CD14-positive monocyte (primary cell): Measurements from ENCODE around the gene CLEC18A. TPM values are rescaled to one million over a fixed set of nuclear protein-coding genes. Genes with fewer than 3 reads are reported as not detected.

Source experiments
- DNase-seq, 3 donors: peaks; one replicate each; pipeline ENCODE4 v3.0.0-alpha.2; 2011 to 2022
- H2AFZ ChIP-seq: 2 replicates; pipeline ENCODE4 v1.6.0; 2012; ENCODE audit warnings: mild to moderate bottlenecking, low read depth, low read length, inconsistent platforms; ENCODE audit not compliant: insufficient read depth, poor library complexity, severe bottlenecking
- H3K27ac ChIP-seq, 2 donors: 1 replicate in 1 of 2; 2 replicates in 1 of 2; pipeline ENCODE4 v1.5.1; 2012 to 2013; ENCODE audit warnings: low read length in 2 of 2, control low read depth in 1 of 2, inconsistent platforms in 1 of 2, low read depth in 1 of 2, mild to moderate bottlenecking in 1 of 2
- H3K27me3 ChIP-seq, 2 donors: one replicate each; pipeline versions ENCODE4 v1.6.0 to v1.6.1; 2011 to 2013; ENCODE audit warnings: low read length in 2 of 2; ENCODE audit not compliant: control insufficient read depth in 2 of 2, insufficient read depth in 2 of 2
- H3K36me3 ChIP-seq, 2 donors: replicated peaks in 1 of 2; 1 replicate in 1 of 2; 2 replicates in 1 of 2; pipeline versions ENCODE4 v1.5.1 to v1.6.1; 2012 to 2013; ENCODE audit warnings: low read length in 2 of 2, control low read depth in 1 of 2, inconsistent platforms in 1 of 2, mild to moderate bottlenecking in 1 of 2; ENCODE audit not compliant: insufficient read depth in 2 of 2, control insufficient read depth in 1 of 2
- H3K4me1 ChIP-seq, 2 donors: 1 replicate in 1 of 2; 2 replicates in 1 of 2; pipeline versions ENCODE4 v1.5.1 to v1.6.1; 2012 to 2013; ENCODE audit warnings: low read length in 2 of 2, control low read depth in 1 of 2, inconsistent platforms in 1 of 2, mild to moderate bottlenecking in 1 of 2, moderate library complexity in 1 of 2; ENCODE audit not compliant: insufficient read depth in 2 of 2, control insufficient read depth in 1 of 2
- H3K4me2 ChIP-seq: replicated peaks from 2 replicates; pipeline ENCODE3; 2012; ENCODE audit warnings: low read length, moderate library complexity, mild to moderate bottlenecking; ENCODE audit not compliant: poor library complexity, severe bottlenecking; ENCODE audit errors: extremely low read depth
- H3K4me3 ChIP-seq, 3 experiments: fragments of 200-600 bp in 1 of 3; sonication (generic) in 1 of 3; replicated peaks in 1 of 3; 1 replicate in 2 of 3; 2 replicates in 1 of 3; pipeline ENCODE4 v1.5.1; 2011 to 2013; ENCODE audit warnings: low read length in 3 of 3, mild to moderate bottlenecking in 3 of 3, control low read depth in 2 of 3, low read depth in 2 of 3, inconsistent platforms in 1 of 3, moderate library complexity in 1 of 3
- H3K79me2 ChIP-seq: 2 replicates; pipeline ENCODE4 v1.6.0; 2012; ENCODE audit warnings: mild to moderate bottlenecking, control low read depth, inconsistent platforms, low read length, moderate library complexity; ENCODE audit not compliant: insufficient read depth
- H3K9ac ChIP-seq: 2 replicates; pipeline ENCODE4 v1.6.0; 2017; ENCODE audit warnings: low read length, mild to moderate bottlenecking; ENCODE audit not compliant: insufficient read depth, poor library complexity, severe bottlenecking
- H3K9me3 ChIP-seq, 2 donors: replicated peaks in 1 of 2; 1 replicate in 1 of 2; 2 replicates in 1 of 2; pipeline versions ENCODE4 v1.5.1 to v1.6.1; 2012 to 2013; ENCODE audit warnings: low read length in 2 of 2, control low read depth in 1 of 2; ENCODE audit not compliant: control insufficient read depth in 1 of 2, insufficient read depth in 1 of 2
- H4K20me1 ChIP-seq: 2 replicates; pipeline ENCODE4 v1.6.0; 2012; ENCODE audit warnings: mild to moderate bottlenecking, low read length, control low read depth, moderate library complexity; ENCODE audit not compliant: insufficient read depth
- H3K27ac Mint-ChIP-seq, 7 donors: one replicate each; pipeline ENCODE4 v1.8.0; 2020; ENCODE audit warnings: mild to moderate bottlenecking in 7 of 7, mixed read lengths in 7 of 7, moderate library complexity in 6 of 7, inconsistent platforms in 2 of 7
- H3K27me3 Mint-ChIP-seq, 3 donors: one replicate each; pipeline ENCODE4 v1.8.0; 2021 to 2022; ENCODE audit warnings: low read depth in 3 of 3, mild to moderate bottlenecking in 3 of 3, mixed read lengths in 3 of 3, moderate library complexity in 3 of 3, inconsistent platforms in 1 of 3
- H3K36me3 Mint-ChIP-seq, 2 donors: one replicate each; pipeline ENCODE4 v1.8.0; 2020; ENCODE audit warnings: mixed read lengths in 2 of 2, inconsistent platforms in 1 of 2, mild to moderate bottlenecking in 1 of 2
- H3K4me1 Mint-ChIP-seq: one replicate; pipeline ENCODE4 v1.8.0; 2020; ENCODE audit warnings: mild to moderate bottlenecking, mixed read lengths
- H3K4me3 Mint-ChIP-seq, 2 donors: one replicate each; pipeline ENCODE4 v1.8.0; 2020; ENCODE audit warnings: mild to moderate bottlenecking in 2 of 2, mixed read lengths in 2 of 2, moderate library complexity in 1 of 2
- H3K9me3 Mint-ChIP-seq, 7 donors: one replicate each; pipeline ENCODE4 v1.8.0; 2020 to 2022; ENCODE audit warnings: mixed read lengths in 7 of 7, mild to moderate bottlenecking in 6 of 7, moderate library complexity in 6 of 7, inconsistent platforms in 2 of 7
- CTCF ChIP-seq: fragments of 200-600 bp; IDR thresholded peaks from one replicate; pipeline ENCODE4 v1.8.0; 2022; ENCODE audit warnings: antibody characterized with exemption, mild to moderate bottlenecking
- WGBS: methylation state at CpG from one replicate; pipeline ENCODE4 v1.1.5; 2013; ENCODE audit warnings: missing lambda C conversion rate; ENCODE audit not compliant: insufficient coverage; 5-methylcytosine and 5-hydroxymethylcytosine counted together
- intact Hi-C, 2 donors: fragments of 100-400 bp; cut with micrococcal nuclease; formaldehyde crosslinking; loops; one replicate each; pipeline versions ENCODE4 v1.15.0 to v1.15.1; 2023
- polyA plus RNA-seq, 3 donors: library from polyadenylated mRNA; depleted of rRNA in 1 of 3; unstranded in 2 of 3; stranded (reverse) in 1 of 3; fragments of 300-500 nt in 2 of 3; fragments of >200 nt in 1 of 3; fragmentation: Illumina TruSeq in 2 of 3; gene quantifications; 1 replicate in 2 of 3; 2 replicates in 1 of 3; pipeline ENCODE4 v1.2.3, GENCODE V29; 2012 to 2021

The CLEC18A gene
- polyA plus RNA-seq, 3 donors: 2.7 TPM; not detected in 2

- no peak overlapping the region for H3K4me3 ChIP-seq
- TF ChIP-seq CTCF: no peak
- no peaks in the 10 kb centered on the region for H3K4me1 ChIP-seq
- Mint-ChIP-seq H3K4me1 (no peaks in the 10 kb centered on the region), H3K4me3 (no peak overlapping the region), H3K9me3 (no peaks in the 10 kb centered on the region), H3K27me3 (peaks cover 0 to 2% (median 2%) of the 10 kb centered on the region in 3 donors), H3K27ac (peak overlapping the region in 4 of 7 donors; percentile 18 to 51 (median 36)), H3K36me3 (peaks cover 87 to 98% of the 10 kb centered on the region in 2 donors)
- no peaks in the 10 kb centered on the region for H3K79me2 ChIP-seq
- H2AFZ ChIP-seq: no peak overlapping the region
- H3K9me3 ChIP-seq: no peaks in the 10 kb centered on the region
- WGBS: 58% methylated on average over 25 of the region's 27 CpGs
- H3K36me3 ChIP-seq: peaks cover 87 to 100% of the 10 kb centered on the region in 2 donors
- peaks cover 6% of the 10 kb centered on the region for H4K20me1 ChIP-seq
- DNase-seq: no peak
- H3K9ac ChIP-seq: no peak overlapping the region
- H3K27me3 ChIP-seq: no peaks in the 10 kb centered on the region
- no peak overlapping the region for H3K27ac ChIP-seq
- intact Hi-C loops: no loop called here
- H3K4me2 ChIP-seq: no peak overlapping the region
These were observed 18.3 kb upstream of the CLEC18A start for GRCh38 chr16:69932691-69933392.

- no peak overlapping the region for H2AFZ ChIP-seq
- intact Hi-C loops: no loop called here
- no peaks in the 10 kb centered on the region for H3K27me3 ChIP-seq
- H4K20me1 ChIP-seq: peaks cover 6% of the 10 kb centered on the region
- H3K36me3 ChIP-seq: peaks cover 95 to 100% of the 10 kb centered on the region in 2 donors
- H3K4me2 ChIP-seq: no peak overlapping the region
- H3K9me3 Mint-ChIP-seq: no peaks in the 10 kb centered on the region
- no peaks in the 10 kb centered on the region for H3K4me1 ChIP-seq
- H3K4me3 ChIP-seq: no peak overlapping the region
- no peak for TF ChIP-seq CTCF
- no peak overlapping the region for H3K27ac ChIP-seq
- no peaks in the 10 kb centered on the region for H3K4me1 Mint-ChIP-seq
- H3K79me2 ChIP-seq: no peaks in the 10 kb centered on the region
- no peak for DNase-seq
- no peak overlapping the region for H3K9ac ChIP-seq
- no peak overlapping the region for H3K4me3 Mint-ChIP-seq
- H3K9me3 ChIP-seq: no peaks in the 10 kb centered on the region
- peaks cover 0 to 2% (median 0%) of the 10 kb centered on the region in 3 donors for H3K27me3 Mint-ChIP-seq
- peak overlapping the region in 3 of 7 donors; percentile 14 to 58 (median 56) for H3K27ac Mint-ChIP-seq
- WGBS: 86% methylated on average over 9 of the region's 10 CpGs
- peaks cover 91 to 99% of the 10 kb centered on the region in 2 donors for H3K36me3 Mint-ChIP-seq
These were observed 17.1 kb upstream of the CLEC18A start for GRCh38 chr16:69934044-69934443.
